Adipocyte (in vitro differentiated cells): Measurements from ENCODE around the gene TYW1.
A peak's percentile ranks its signal among the peaks of the same experiment; 100 is the strongest.
"Not testable (repeated sequence)": the region's sequence is repeated elsewhere in the genome, so short reads cannot be mapped to it uniquely, and the experiment has no call there.

Experiments used
- DNase-seq: peaks from one replicate; pipeline ENCODE4 v3.0.0-alpha.2; 2015; ENCODE audit warnings: low read depth
- H3K27me3 ChIP-seq: replicated peaks from 2 replicates; pipeline ENCODE4 v1.7.0; 2013; ENCODE audit warnings: mild to moderate bottlenecking, low read length, moderate library complexity; ENCODE audit not compliant: control insufficient read depth, insufficient read depth
- H3K36me3 ChIP-seq: 2 replicates; pipeline ENCODE4 v1.7.0; 2013; ENCODE audit warnings: low read length, mild to moderate bottlenecking, moderate library complexity; ENCODE audit not compliant: control insufficient read depth, insufficient read depth, severe bottlenecking
- H3K4me1 ChIP-seq: 2 replicates; pipeline ENCODE4 v1.7.0; 2013; ENCODE audit warnings: mild to moderate bottlenecking, low read length, moderate library complexity; ENCODE audit not compliant: control insufficient read depth, insufficient read depth
- H3K4me3 ChIP-seq: 2 replicates; pipeline ENCODE4 v1.7.0; 2013; ENCODE audit warnings: mild to moderate bottlenecking, low read length, moderate library complexity
- H3K9ac ChIP-seq: 2 replicates; pipeline ENCODE4 v1.7.0; 2013; ENCODE audit warnings: mild to moderate bottlenecking, low read length, moderate library complexity
- H3K9me3 ChIP-seq: 2 replicates; pipeline ENCODE4 v1.7.0; 2013; ENCODE audit warnings: mild to moderate bottlenecking, low read length, moderate library complexity; ENCODE audit not compliant: control insufficient read depth

TYW1 gene

GRCh38 chr7:67000601-67001258, 4.1 kb downstream of the TYW1 start:
- not testable (repeated sequence) for H3K9me3 ChIP-seq, H3K9ac ChIP-seq, H3K4me3 ChIP-seq, H3K36me3 ChIP-seq, H3K27me3 ChIP-seq, H3K4me1 ChIP-seq
- DNase-seq: peak; percentile 58

DNA sequence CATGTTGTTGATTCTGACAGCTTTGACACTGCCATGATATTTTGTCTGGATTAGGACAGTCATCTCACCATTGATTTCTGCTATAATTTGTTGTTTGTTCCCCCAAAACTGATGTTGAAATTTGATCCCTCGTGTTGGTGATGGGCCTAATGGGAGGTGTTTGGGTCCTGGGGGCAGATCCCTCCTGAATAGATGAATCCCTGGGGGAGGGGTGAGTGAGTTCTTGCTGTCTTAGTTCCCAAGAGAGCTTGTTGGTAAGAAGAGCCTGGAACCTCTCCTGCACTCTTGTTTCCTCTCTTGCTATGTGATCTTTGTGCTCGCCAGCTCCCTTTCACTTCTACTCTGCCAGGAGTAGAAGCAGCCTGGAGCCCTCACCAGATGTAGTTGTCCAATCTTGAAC, 7.5 kb downstream of the TYW1 start:
- H3K9me3 ChIP-seq, H3K9ac ChIP-seq, H3K4me1 ChIP-seq, H3K4me3 ChIP-seq, DNase-seq, H3K27me3 ChIP-seq: not testable (repeated sequence)
- H3K36me3 ChIP-seq: peaks cover 16% of the 10 kb centered on the region

- H3K27me3 ChIP-seq: no peaks in the 10 kb centered on the region
- no peak for DNase-seq
- peaks cover 3% of the 10 kb centered on the region for H3K4me1 ChIP-seq
- H3K4me3 ChIP-seq: no peak overlapping the region
- H3K9me3 ChIP-seq: no peaks in the 10 kb centered on the region
- no peak overlapping the region for H3K9ac ChIP-seq
- H3K36me3 ChIP-seq: peaks cover 19% of the 10 kb centered on the region
Observed at GRCh38 chr7:67006965-67007364, 10.3 kb downstream of the TYW1 start.

DNA sequence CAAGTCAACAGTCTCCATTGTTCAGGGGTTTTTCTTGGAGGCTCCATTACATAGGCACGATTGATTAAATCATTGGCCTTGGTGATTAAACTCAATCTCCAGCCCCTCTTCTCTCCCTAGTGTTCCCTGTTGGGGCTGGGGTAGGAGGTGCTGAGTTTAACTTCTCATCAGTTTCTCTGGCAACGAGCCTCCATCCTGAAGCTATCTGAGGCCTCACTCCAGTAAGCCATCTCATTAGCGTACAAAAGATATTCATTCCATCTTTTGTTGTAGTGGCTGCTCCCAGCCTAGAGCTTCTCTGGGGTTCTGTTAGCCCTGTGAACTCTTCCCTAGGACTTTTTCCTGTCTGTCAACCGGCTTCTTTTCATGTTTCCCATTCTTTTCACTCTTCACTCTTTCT, 11.6 kb downstream of the TYW1 start:
- Histone ChIP-seq H3K27me3 (no peaks in the 10 kb centered on the region), H3K4me1 (peaks cover 3% of the 10 kb centered on the region), H3K36me3 (peaks cover 21% of the 10 kb centered on the region), H3K9ac (no peak overlapping the region), H3K4me3 (no peak overlapping the region), H3K9me3 (no peaks in the 10 kb centered on the region)
- DNase-seq: no peak

DNA sequence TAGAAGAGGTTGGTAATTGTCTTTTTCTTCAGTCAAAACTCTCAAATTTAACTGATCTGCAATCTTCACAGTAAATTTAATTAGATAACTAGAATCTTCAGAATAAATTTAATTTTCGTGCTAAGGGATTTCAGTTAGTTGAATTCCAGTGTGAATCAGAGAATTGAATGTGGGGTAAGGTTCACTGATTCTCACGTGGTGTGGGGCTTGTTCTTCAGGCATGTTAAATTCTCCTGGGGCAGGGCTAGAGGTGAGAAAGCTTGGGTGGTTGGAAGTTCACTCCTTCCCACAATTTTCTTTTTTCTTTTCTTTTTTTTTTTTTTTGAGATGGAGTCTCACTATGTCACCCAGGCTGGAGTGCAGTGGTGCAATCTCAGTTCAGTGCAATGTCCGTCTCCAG, 13.0 kb downstream of the TYW1 start:
- peaks cover 32% of the 10 kb centered on the region for H3K36me3 ChIP-seq
- DNase-seq, H3K4me1 ChIP-seq, H3K9ac ChIP-seq, H3K9me3 ChIP-seq, H3K4me3 ChIP-seq, H3K27me3 ChIP-seq: not testable (repeated sequence)

GRCh38 chr7:67014076-67014622, 17.5 kb downstream of the TYW1 start:
- not testable (repeated sequence) for DNase-seq, H3K9ac ChIP-seq

GRCh38 chr7:67017971-67018370, 21.3 kb downstream of the TYW1 start:
- peaks cover 44% of the 10 kb centered on the region for H3K36me3 ChIP-seq
- H3K9ac ChIP-seq, H3K9me3 ChIP-seq, DNase-seq, H3K4me1 ChIP-seq, H3K27me3 ChIP-seq, H3K4me3 ChIP-seq: not testable (repeated sequence)

More at GRCh38 chr7:67014076-67014622, 17.5 kb downstream of the TYW1 start:
- H3K27me3 ChIP-seq, H3K4me3 ChIP-seq, H3K4me1 ChIP-seq, H3K9me3 ChIP-seq: not testable (repeated sequence)
- peaks cover 29% of the 10 kb centered on the region for H3K36me3 ChIP-seq

DNA sequence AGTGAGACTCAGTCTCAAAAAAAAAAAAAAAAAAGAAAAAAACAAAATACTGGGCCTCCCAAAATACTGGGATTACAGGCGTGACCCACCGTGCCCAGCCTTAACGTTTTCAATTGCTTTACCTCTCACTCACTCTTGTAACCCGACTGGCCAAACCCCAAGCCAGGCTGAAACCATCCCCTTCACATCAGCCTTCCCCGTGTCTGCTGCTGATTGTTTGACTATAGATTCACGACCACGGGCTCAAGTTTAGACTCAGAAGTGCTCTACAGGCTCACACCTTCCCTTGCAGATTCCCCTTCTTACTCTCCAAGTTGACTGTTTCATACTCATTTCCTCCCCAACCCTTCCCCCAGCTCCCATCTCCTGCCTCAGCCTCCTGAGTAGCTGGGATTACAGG, 22.3 kb downstream of the TYW1 start:
- peaks cover 5% of the 10 kb centered on the region for H3K4me1 ChIP-seq
- H3K4me3 ChIP-seq: no peak overlapping the region
- peaks cover 41% of the 10 kb centered on the region for H3K36me3 ChIP-seq
- H3K9me3 ChIP-seq: no peaks in the 10 kb centered on the region
- no peak for DNase-seq
- no peaks in the 10 kb centered on the region for H3K27me3 ChIP-seq
- no peak overlapping the region for H3K9ac ChIP-seq

DNA sequence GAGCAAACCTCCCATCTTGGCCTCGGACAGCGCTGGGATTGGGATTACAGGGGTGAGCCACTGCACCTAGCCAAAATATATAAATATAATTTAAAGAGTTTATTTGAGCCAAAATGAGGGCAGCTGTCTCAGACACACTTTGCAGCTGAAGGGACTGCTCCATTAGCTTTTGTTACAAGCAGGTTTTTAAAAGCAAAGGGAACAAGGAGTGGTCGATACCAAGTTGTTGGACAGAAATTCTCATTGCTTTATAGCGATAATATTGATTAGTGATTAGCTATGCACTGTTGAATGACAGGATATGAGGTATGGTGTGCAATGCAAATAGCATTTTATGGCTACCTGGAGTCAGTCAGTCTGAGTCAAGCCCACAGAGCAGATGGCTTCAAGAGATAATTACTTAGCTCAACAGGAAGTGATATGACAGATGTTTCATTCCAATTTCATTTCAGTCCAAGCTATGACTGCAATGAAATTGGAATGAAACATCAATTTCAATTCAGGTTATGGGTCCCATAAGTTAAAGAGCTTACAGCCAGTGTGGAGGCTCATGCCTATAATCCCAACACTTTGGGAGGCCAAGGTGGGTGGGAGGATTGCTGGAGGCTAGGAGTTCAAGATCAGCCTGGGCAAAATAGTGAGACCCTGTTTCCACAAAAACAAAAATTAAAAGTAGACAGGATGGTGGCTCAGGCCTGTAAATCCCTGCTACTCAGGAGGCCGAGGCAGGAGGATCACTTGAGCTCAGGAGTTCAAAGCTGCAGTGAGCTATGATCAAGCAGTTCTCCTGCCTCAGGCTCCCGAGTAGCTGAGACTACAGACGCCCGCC, 23.1 kb downstream of the TYW1 start:
- no peak for DNase-seq
- no peaks in the 10 kb centered on the region for H3K27me3 ChIP-seq
- H3K9me3 ChIP-seq: no peaks in the 10 kb centered on the region
- H3K9ac ChIP-seq: no peak overlapping the region
- peaks cover 5% of the 10 kb centered on the region for H3K4me1 ChIP-seq
- no peak overlapping the region for H3K4me3 ChIP-seq
- H3K36me3 ChIP-seq: peaks cover 35% of the 10 kb centered on the region

GRCh38 chr7:67021260-67021659, 24.6 kb downstream of the TYW1 start:
- H3K36me3 ChIP-seq: peaks cover 30% of the 10 kb centered on the region

DNA sequence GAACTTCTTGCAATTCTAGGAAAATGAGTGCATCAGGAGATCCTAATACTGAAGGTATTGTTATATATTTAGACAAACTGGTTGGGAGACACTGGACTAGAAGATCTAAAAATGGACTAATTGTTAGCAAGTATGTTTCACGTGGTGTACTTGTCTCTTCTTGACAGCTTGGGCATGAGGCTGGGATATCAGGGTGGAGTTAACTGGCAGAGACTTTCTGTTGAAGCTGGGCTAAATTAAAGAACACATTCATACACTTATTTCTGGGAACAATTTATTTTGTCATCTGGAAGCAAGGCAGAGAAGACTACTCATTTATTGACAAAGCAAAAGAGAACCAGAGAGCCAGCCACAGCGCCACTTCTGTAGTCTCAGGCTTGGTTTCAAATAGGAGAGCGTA, 25.9 kb downstream of the TYW1 start:
- no peaks in the 10 kb centered on the region for H3K9me3 ChIP-seq
- H3K36me3 ChIP-seq: peaks cover 30% of the 10 kb centered on the region
- H3K27me3 ChIP-seq: no peaks in the 10 kb centered on the region
- peak overlapping the region; percentile 54 for H3K4me3 ChIP-seq
- no peak for DNase-seq
- peaks cover 7% of the 10 kb centered on the region for H3K4me1 ChIP-seq
- no peak overlapping the region for H3K9ac ChIP-seq

More at GRCh38 chr7:67021260-67021659, 24.6 kb downstream of the TYW1 start:
- no peaks in the 10 kb centered on the region for H3K27me3 ChIP-seq
- no peak overlapping the region for H3K9ac ChIP-seq
- peaks cover 7% of the 10 kb centered on the region for H3K4me1 ChIP-seq
- no peak for DNase-seq
- H3K9me3 ChIP-seq: no peaks in the 10 kb centered on the region
- H3K4me3 ChIP-seq: no peak overlapping the region
